KOPT-K1 (cell line): ENCODE data around the gene HILPDA.

Experiments
- H3K27ac ChIP-seq: fragments of 200-600 bp; sonication (generic); 2 replicates; pipeline ENCODE4 v1.5.1; 2016; ENCODE audit warnings: antibody characterized with exemption, mild to moderate bottlenecking, low read depth, low read length; ENCODE audit not compliant: poor library complexity, severe bottlenecking
- H3K36me3 ChIP-seq: fragments of 200-600 bp; sonication (generic); 2 replicates; pipeline ENCODE4 v1.5.1; 2017; ENCODE audit warnings: antibody characterized with exemption, mild to moderate bottlenecking, low read length, moderate library complexity; ENCODE audit not compliant: insufficient read depth
- H3K9me3 ChIP-seq: fragments of 200-600 bp; sonication (generic); 2 replicates; pipeline ENCODE4 v1.5.1; 2017; ENCODE audit warnings: antibody characterized with exemption, low read length, mild to moderate bottlenecking; ENCODE audit not compliant: insufficient read depth, poor library complexity, severe bottlenecking

HILPDA gene

GRCh38 chr7:128422842-128423241 lies 32.8 kb upstream of the HILPDA start:
- Histone ChIP-seq H3K9me3 (no peaks in the 10 kb centered on the region), H3K27ac (no peak overlapping the region), H3K36me3 (no peaks in the 10 kb centered on the region)

GRCh38 chr7:128424686-128425275 lies 30.9 kb upstream of the HILPDA start:
- no peaks in the 10 kb centered on the region for H3K36me3 ChIP-seq
- no peak overlapping the region for H3K27ac ChIP-seq
- H3K9me3 ChIP-seq, result no peaks in the 10 kb centered on the region

GRCh38 chr7:128425850-128426249 lies 29.8 kb upstream of the HILPDA start:
- H3K9me3 ChIP-seq, result no peaks in the 10 kb centered on the region
- no peak overlapping the region for H3K27ac ChIP-seq

GRCh38 chr7:128427289-128427891 lies 28.3 kb upstream of the HILPDA start:
- no peaks in the 10 kb centered on the region for H3K36me3 ChIP-seq
- H3K9me3 ChIP-seq, result no peaks in the 10 kb centered on the region
- no peak overlapping the region for H3K27ac ChIP-seq

More at GRCh38 chr7:128425850-128426249, 29.8 kb upstream of the HILPDA start:
- H3K36me3 ChIP-seq, result no peaks in the 10 kb centered on the region

GRCh38 chr7:128430207-128430606 lies 25.5 kb upstream of the HILPDA start:
- Histone ChIP-seq H3K9me3 (no peaks in the 10 kb centered on the region), H3K27ac (no peak overlapping the region), H3K36me3 (no peaks in the 10 kb centered on the region)

GRCh38 chr7:128431221-128431620 lies 24.5 kb upstream of the HILPDA start:
- H3K9me3 ChIP-seq, result no peaks in the 10 kb centered on the region
- H3K27ac ChIP-seq, result no peak overlapping the region
- H3K36me3 ChIP-seq, result no peaks in the 10 kb centered on the region

GRCh38 chr7:128431754-128432153 lies 23.9 kb upstream of the HILPDA start:
- H3K27ac ChIP-seq, result no peak overlapping the region
- H3K36me3 ChIP-seq, result no peaks in the 10 kb centered on the region
- no peaks in the 10 kb centered on the region for H3K9me3 ChIP-seq

- no peaks in the 10 kb centered on the region for H3K36me3 ChIP-seq
- H3K9me3 ChIP-seq, result no peaks in the 10 kb centered on the region
- H3K27ac ChIP-seq, result no peak overlapping the region
Measured at GRCh38 chr7:128434413-128435326, 21.0 kb upstream of the HILPDA start.

- Histone ChIP-seq H3K36me3 (no peaks in the 10 kb centered on the region), H3K9me3 (no peaks in the 10 kb centered on the region), H3K27ac (no peak overlapping the region)
Measured at GRCh38 chr7:128435327-128435686, 20.4 kb upstream of the HILPDA start.

- H3K27ac ChIP-seq, result no peak overlapping the region
- H3K9me3 ChIP-seq, result no peaks in the 10 kb centered on the region
- no peaks in the 10 kb centered on the region for H3K36me3 ChIP-seq
Measured at GRCh38 chr7:128437426-128438332, 18.0 kb upstream of the HILPDA start.

- Histone ChIP-seq H3K27ac (no peak overlapping the region), H3K36me3 (no peaks in the 10 kb centered on the region), H3K9me3 (no peaks in the 10 kb centered on the region)
Measured at GRCh38 chr7:128442356-128442755, 13.3 kb upstream of the HILPDA start.

GRCh38 chr7:128443831-128444600 lies 11.7 kb upstream of the HILPDA start:
- no peak overlapping the region for H3K27ac ChIP-seq
- H3K9me3 ChIP-seq, result no peaks in the 10 kb centered on the region
- no peaks in the 10 kb centered on the region for H3K36me3 ChIP-seq

GRCh38 chr7:128446306-128446705 lies 9.4 kb upstream of the HILPDA start:
- Histone ChIP-seq H3K9me3 (no peaks in the 10 kb centered on the region), H3K27ac (no peak overlapping the region), H3K36me3 (no peaks in the 10 kb centered on the region)

GRCh38 chr7:128447941-128448564 lies 7.6 kb upstream of the HILPDA start:
- Histone ChIP-seq H3K9me3 (no peaks in the 10 kb centered on the region), H3K27ac (no peak overlapping the region), H3K36me3 (no peaks in the 10 kb centered on the region)
